ENCODE results near the gene YIPF2. TPM values are rescaled to one million over a fixed set of nuclear protein-coding genes. Genes with fewer than 3 reads are reported as not detected.
"Not testable (repeated sequence)": the region's sequence is repeated elsewhere in the genome, so short reads cannot be mapped to it uniquely, and the experiment has no call there.

Gene YIPF2
- total RNA-seq, 1 experiment from 2014 or later = 106 TPM

DNA sequence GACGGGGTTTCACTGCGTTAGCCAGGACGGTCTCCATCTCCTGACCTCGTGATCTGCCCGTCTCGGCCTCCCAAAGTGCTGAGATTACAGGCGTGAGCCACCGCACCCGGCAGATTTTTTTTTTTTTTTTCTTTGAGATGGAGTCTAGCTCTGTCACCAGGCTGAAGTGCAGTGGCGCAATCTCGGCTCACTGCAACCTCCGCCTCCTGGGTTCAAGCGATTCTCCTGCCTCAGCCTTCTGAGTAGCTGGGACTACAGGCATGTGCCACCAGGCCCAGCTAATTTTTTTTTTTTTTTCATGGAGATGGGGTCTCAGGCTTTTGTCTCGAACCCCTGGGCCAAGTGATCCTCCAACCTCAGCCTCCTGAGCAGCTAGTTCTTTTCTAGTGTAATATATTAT is 13.2 kb upstream of the YIPF2 start:
- DNase-seq (ENCODE audit: low spot score) = not testable (repeated sequence)

DNA sequence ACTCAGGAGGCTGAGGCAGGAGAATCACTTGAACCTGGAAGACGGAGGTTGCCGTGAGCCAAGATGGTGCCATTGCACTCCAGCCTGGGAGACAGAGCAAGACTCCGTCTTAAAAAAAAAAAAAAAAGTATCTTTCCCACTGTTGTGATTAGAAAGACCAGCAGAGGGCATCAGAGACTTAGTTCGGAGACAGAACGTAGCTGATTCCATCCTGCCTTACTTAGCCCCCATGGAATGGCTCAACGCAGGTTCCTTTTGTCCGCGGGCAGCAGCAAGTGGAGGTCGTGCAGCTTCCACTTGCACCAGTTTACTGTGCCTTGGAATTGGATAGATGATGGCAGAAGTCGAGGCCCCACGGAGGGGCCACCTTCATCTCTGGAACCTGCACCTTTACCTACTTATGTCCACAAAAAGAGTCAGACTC is 8.2 kb upstream of the YIPF2 start:
- DNase-seq (ENCODE audit: low spot score) = peak; percentile 71

DNA sequence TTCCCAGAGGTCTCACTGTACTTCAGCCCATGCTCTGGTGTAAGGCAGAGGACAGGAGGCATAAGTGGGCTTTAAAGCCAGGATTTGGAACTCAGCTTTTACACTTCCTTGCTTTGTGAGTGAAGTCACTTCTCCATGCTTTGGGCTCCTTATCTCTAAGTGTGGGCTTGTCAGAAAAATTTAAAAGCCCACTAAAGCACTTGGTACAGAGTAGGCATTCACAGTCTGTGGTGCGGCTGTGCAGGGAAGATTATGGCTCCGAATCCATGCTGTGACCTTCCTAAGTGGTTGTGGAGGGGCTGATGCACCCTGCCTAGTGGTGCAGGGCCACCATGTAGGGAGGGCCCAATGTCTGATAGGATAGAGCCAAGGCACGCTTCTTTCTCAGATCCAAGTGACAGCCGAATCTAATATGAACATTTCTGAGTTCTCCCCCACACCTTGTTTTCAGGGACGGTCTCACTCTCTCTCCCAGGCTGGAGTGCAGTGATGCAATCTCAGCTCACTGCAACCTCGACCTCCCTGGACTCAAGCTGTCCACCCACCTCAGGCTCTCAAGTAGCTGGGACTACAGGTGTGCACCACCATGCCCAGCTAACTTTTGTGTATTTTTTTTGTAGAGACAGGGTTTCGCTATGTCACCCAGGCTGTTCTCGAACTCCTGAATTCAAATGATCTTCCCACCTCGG is 7.1 kb upstream of the YIPF2 start:
- no peak for DNase-seq (ENCODE audit: low spot score)

DNA sequence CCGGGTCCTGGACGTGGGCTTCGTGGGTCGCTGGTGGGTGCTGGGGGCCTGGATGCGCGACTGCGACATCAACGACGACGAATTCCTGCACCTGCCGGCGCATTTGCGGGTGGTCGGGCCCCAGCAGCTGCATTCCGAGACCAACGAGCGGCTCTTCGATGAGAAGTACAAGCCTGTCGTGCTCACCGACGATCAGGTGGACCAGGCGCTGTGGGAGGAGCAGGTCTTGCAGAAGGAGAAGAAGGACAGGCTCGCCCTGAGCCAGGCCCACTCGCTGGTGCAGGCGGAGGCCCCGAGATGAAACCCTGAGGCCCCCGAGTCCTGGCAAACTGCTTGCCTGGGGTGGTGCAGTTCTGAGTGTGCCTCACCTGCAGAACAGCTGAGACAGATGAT is 959 bp upstream of the YIPF2 start:
- DNase-seq (ENCODE audit: low spot score) = no peak

DNA sequence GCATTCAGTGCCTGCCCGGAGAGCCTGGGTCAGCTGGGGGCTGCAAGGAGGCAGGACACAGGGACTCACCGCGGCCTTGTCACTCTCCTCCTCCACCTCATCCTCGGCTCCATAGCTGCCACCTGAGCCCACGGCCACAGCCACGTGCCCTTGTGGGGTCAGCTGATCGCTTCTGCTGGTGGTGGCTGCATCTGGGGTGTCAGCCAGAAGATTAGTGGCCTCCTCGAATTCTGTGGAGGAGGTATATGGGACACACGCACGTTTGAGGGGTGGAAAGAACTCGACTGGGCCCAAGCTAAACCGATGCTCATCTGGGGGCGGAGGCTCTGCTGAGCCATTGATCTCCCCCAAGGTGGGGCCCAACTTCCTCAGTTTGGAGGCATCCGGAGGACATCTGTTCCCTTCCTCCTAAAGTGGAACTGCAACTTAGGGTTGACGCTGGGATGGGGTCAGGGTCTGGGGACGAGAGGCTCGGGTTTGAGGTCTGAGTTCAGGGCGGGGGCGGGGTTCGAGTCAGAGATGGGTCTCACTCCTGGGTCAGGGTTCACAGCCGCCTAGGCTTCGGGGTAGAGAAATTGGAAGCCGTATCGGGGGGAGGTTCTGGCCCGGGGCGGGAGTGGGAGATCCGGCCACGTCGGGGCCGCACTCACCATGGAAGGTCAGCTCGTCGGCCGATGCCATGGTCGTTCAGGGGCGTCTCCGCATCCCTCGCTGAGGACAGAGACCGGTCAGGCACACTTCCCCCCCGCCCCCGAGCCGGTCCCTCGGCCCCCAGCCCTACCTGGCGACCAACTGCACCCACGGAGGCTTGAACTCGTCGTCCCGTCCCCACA is 493 bp downstream of the YIPF2 start:
- DNase-seq (ENCODE audit: low spot score) = no peak

DNA sequence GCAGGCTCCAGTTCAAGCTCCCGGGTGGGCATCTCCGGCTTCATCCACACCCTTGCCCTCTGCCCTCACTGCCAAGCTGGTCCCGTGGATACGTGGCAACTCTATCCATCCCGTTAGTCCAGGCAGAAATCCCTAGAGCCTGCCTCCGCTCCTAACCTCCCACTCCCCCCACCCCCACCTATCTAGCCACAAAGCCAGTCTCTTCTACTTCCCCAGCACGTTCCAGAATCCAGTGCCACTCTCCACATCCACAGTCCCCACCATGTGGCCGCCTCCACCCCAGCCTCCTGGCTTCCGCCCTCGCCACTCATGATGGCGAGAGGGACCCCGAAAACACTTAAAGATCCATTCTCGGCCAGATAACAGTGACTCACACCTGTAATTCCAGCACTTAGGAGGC is 3.8 kb downstream of the YIPF2 start:
- DNase-seq (ENCODE audit: low spot score) = no peak

DNA sequence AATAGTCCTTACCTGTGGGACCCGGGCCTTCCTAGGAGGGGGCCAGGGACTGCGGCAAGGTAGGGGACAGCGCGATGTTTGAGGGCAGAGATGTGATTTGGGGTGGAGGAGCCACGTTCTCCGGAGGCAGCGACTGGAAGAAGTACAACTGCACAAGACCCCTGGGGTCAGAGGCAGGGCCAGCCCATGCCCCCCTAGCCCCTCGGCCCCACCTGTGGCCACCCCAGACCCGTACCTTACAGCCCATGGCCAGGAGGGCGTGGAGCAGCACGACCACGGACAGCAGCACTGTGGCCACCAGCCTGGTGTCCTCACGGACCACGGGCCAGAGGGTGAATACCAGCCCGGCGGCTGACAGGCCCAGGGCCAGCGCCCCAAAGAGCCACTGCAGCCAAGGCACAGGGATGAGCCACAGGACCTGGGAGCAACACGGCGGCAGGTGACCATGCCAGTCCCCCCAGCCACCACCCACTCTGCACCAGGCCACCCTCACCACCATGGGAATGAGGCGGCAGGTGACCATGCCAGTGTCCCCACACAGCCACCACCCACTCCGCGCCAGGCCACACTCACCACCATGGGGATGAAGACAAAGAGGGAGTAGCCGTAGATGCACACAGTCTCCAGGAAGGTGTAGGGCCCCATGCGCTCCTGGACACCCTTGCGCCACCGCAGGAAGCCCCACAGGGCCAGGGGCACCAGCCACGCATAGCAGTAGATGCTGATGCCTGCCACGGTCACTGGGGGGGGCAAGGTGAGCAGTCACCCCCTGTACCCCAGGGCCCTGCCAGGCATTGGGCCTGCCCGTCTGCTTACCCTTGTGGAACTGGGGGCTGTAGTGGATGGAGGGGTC is 5.0 kb downstream of the YIPF2 start:
- no peak for DNase-seq (ENCODE audit: low spot score)

DNA sequence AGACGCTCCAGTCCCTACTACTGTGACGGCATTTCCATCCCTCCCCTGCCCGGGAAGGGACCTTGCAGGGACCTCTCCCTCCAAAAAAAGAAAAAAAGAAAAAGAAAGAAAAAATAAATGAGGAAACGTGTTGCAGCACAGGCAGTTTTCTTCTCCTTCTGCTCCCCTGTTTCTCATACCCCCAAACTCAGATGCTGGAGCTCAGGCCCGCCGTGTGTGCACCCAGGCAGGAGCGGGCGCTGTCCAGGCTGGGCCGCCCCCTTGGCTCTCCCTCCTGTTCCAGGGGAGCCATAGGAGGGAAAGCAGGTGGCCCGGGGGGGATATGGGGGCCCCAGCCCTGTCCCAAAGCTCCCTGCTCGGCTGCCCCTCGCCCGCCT is 5.8 kb downstream of the YIPF2 start:
- DNase-seq (ENCODE audit: low spot score) = no peak

DNA sequence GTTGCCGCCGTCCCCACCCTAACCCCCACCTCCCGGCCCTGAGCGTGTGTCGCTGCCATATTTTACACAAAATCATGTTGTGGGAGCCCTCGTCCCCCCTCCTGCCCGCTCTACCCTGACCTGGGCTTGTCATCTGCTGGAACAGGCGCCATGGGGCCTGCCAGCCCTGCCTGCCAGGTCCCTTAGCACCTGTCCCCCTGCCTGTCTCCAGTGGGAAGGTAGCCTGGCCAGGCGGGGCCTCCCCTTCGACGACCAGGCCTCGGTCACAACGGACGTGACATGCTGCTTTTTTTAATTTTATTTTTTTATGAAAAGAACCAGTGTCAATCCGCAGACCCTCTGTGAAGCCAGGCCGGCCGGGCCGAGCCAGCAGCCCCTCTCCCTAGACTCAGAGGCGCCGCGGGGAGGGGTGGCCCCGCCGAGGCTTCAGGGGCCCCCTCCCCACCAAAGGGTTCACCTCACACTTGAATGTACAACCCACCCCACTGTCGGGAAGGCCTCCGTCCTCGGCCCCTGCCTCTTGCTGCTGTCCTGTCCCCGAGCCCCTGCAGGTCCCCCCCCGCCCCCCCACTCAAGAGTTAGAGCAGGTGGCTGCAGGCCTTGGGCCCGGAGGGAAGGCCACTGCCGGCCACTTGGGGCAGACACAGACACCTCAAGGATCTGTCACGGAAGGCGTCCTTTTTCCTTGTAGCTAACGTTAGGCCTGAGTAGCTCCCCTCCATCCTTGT is 6.4 kb downstream of the YIPF2 start:
- DNase-seq (ENCODE audit: low spot score) = no peak

DNA sequence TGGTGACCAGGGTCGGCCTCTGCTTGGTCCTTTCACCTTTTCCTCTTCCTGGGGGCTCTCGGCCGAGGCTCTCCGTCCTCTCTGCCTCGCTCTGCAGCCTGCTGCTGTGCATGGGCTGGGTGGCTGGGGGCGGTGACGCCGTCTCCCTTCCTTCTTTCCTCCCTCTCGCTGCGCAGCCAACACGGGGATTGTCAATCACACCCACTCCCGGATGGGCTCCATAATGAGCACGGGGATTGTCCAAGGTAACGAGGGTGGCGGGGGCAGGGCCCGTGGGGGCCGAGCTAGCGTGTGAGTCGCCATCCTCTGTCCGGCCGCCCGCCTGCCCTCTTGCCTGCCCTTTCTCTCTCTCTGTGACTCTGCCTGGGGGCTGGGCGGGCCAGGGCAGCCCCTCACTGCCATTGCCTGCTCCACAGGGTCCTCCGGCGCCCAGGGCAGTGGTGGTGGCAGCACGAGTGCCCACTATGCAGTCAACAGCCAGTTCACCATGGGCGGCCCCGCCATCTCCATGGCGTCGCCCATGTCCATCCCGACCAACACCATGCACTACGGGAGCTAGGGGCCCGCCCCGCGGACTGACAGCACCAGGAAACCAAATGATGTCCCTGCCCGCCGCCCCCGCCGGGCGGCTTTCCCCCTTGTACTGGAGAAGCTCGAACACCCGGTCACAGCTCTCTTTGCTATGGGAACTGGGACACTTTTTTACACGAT is 7.1 kb downstream of the YIPF2 start:
- no peak for DNase-seq (ENCODE audit: low spot score)

DNA sequence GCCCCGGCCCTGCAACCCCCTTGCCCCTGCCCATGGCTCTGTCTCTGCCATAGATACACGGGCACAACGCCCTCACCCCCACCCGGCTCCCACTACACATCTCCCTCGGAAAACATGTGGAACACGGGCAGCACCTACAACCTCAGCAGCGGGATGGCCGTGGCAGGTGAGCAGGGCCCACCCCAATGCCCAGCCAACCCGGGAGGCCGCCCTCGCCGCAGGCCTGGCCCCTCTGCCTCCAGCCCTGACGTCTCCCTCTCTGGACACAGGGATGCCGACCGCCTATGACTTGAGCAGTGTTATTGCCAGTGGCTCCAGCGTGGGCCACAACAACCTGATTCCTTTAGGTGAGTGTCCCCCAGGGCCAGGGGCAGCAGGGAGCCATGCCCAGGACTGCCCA is 7.7 kb downstream of the YIPF2 start:
- DNase-seq (ENCODE audit: low spot score) = no peak

DNA sequence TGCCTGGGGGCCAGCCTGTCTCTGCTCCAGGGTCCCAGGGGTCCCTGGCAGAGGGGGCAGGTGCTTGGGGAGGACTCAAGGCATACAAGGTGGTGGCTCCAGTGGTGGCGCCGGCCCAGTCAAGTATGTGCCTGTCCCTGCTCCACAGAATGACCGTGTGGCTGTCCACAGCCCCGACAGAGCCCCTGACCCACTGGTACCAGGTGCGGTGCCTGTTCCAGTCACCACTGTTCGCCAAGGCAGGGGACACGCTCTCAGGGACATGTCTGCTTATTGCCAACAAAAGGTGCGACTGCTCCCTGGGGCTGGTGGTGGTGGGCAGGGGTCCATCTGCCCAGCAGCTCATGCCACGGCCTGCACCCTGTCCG is 8.2 kb downstream of the YIPF2 start:
- DNase-seq (ENCODE audit: low spot score) = no peak

DNA sequence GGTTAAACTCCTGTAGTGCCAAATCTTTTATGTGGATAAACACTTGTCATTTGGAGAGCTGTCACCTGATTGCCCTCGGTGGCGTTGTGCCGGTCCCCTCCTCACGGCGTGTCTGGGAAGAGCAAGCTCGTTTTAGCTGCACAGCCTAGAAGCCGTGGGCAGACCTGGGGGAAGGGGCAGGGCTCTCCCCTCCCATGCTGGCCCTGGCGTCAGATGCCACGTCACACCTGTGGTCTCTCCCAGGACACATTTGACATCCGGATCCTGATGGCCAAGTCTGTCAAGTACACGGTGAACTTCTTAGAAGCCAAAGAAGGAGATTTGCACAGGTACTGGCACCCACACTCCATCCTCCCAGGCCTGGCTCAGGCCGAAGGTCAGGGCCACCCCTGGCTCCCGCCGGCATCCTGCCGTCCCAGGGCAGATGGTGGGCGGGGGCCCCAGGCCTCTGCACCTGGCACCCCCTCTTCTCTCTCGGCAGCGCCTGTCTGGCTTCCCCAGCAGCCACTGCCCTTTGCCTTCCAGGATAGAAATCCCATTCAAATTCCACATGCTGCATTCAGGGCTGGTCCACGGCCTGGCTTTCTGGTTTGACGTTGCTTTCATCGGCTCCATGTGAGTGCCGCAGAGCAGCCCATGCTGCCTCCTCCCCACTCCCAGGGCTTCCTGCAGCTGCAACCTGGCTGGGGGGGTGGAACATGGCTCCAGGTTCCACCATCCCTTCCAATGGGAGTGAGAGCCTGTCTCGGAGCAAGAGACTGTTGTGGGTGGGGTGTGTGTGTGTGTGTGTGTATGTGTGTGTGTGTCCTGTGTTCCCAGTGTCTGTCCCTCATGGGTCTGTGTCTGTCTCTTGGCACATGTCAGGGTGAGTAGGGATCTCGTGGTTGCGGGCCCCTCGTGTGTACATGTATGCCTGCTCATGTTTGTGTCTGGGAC is 8.8 kb downstream of the YIPF2 start:
- no peak for DNase-seq (ENCODE audit: low spot score)

DNA sequence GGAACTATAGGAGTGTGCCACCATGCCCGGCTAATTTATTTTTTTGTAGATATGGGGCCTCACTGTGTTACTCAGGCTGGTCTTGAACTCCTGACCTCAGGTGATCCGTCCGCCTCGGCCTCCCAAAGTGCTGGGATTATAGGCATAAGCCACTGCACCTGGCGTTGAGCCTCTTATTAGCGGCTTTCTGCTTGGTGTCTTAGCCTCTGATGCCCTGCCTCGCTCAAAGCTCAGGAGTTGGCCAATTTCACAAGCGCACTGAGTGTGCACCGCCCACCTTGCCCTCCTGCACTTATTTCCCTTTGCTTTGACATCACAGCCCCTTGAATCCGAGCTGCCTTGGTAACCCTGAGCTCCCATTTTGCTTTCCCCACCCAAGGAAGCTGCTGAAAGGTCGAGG is 10.1 kb downstream of the YIPF2 start:
- DNase-seq (ENCODE audit: low spot score) = no peak

DNA sequence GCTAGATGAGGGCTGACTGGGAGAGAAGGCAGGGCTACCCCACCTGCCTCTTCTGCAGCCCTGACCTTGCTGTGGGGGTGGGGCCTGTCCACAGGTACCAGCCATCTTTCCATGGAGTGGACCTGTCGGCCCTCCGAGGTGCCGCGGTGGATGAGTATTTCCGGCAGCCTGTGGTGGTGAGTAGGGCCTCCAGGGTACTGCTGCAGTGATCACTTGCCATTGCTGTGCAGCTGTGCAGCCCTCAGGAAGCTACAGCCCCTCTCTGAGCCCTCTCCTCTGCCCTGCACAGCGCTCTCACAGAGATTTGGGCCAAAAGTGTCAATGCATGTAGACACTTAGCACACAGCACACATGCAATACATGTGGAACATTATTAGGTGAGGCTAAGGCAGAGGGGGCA is 11.8 kb downstream of the YIPF2 start:
- no peak for DNase-seq (ENCODE audit: low spot score)

DNA sequence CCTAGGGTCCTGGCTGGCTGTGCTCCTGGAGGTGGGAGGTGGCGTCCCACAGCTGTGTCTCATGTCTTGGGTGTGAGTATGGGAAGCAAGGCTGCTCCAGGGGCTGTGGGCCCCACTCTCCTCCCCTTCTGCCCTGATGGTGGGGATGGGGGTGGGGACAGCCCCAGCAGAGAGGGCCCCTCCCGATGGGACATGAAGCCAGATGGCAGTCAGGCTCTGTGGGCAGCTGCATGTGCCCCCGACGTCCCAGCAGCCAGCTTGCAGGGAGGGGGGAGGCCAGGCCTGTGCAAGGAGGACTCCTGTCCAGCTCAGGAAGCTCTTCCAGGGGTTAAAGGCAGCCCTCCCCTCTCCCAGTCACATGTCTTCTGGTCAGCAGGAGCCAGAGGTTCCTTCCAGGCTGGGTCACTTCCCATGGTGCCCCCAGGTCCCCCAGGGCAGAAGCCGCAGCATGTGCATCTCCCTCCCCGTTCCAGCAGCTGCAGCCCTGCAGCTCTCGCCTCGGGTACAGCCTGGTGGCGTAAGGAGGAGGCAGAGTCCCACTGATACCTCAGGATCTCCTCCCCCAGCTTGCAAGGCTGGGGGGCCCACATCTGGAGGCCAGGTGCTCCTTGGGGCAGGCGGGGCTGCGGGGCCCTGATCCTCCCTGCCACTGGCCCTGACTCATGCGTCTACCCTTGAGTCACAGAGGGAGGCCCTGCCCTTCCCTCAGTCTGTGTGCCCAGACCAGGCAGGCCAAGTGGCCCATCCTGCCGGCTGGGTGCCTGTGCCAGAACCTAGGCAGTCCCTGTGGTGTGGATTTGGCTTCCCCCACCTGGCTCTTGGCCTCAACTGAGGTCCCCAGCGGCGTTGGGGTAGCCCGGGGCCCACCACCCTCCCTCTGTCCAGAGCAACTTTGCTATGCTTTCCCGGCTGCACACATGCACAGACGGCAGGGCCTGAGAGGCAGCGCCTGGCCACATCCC is 13.0 kb downstream of the YIPF2 start:
- DNase-seq (ENCODE audit: low spot score) = no peak

DNA sequence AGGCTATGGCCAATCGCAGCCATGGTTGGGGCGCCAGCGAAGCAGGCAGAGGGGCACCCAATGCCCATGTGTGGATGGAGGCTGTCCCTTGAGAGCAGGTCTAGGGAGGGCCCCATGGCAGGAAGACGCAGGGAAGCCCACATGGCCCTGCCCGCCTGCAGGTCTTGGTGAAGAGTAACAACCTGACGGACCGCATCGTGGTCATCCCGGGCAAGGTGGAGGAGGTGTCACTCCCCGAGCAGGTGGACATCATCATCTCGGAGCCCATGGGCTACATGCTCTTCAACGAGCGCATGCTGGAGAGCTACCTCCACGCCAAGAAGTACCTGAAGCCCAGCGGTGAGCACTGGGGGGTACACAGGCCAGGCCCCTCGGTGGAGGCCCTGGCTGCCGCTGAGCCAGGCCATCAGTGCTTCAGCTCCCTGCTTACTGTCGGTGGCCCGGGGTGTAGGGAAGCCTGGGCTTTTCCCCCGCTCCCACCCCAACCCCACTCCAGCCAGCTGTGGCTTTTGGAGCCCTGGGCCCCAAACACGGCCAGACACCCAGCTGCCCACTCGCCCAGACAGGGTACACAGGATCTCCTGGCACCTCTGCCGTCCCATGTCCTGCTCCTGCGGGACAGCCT is 14.6 kb downstream of the YIPF2 start:
- DNase-seq (ENCODE audit: low spot score) = no peak

DNA sequence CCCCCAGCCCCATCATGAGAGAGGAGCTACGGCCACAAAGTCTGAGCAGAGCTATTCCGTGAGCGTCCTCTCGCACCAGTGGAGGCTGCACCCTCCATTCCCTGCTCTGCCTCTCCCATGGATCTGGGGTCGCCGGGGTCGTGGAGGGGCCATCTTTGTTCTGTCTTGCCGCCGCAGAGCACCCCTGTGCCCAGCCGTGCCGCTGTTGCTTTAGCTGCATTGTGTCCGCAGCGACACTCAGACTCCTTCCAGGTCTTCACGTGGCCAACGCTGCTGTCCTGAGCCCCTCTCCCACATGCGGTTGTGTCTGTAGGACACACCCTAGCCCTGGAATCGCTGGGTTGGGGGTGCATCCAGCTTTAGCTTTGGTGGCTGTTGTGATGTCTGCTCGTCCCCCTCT is 15.8 kb downstream of the YIPF2 start:
- DNase-seq (ENCODE audit: low spot score) = no peak
